Progenitor cell of endocrine pancreas (in vitro differentiated cells): ENCODE data around the gene SLF2. TPM values are rescaled to one million over a fixed set of nuclear protein-coding genes. Genes with fewer than 3 reads are reported as not detected.
"Not testable (repeated sequence)": the region's sequence is repeated elsewhere in the genome, so short reads cannot be mapped to it uniquely, and the experiment has no call there.

Source experiments
- DNase-seq: peaks from one replicate; pipeline ENCODE4 v3.0.0; 2021; ENCODE audit warnings: low spot score; ENCODE audit not compliant: unreplicated experiment
- H3K27ac Mint-ChIP-seq: 2 replicates; pipeline ENCODE4 v1.8.0; 2021; ENCODE audit warnings: mild to moderate bottlenecking, moderate library complexity, mixed read lengths
- H3K27me3 Mint-ChIP-seq: 2 replicates; pipeline ENCODE4 v1.8.0; 2021; ENCODE audit warnings: mixed read lengths
- H3K36me3 Mint-ChIP-seq: 2 replicates; pipeline ENCODE4 v1.8.0; 2022; ENCODE audit warnings: mixed read lengths; ENCODE audit not compliant: insufficient read depth
- H3K4me1 Mint-ChIP-seq: 2 replicates; pipeline ENCODE4 v1.8.0; 2021; ENCODE audit warnings: low read depth, mixed read lengths
- H3K4me3 Mint-ChIP-seq: 2 replicates; pipeline ENCODE4 v1.8.0; 2021; ENCODE audit warnings: low read depth, mild to moderate bottlenecking, moderate library complexity, mixed read lengths
- H3K9me3 Mint-ChIP-seq: 2 replicates; pipeline ENCODE4 v1.8.0; 2021; ENCODE audit warnings: low read depth, mixed read lengths
- CTCF ChIP-seq: fragments of 200-600 bp; sonication (generic); IDR thresholded peaks from one replicate; pipeline ENCODE4 v1.5.0; 2021; ENCODE audit warnings: antibody characterized with exemption, mild to moderate bottlenecking; ENCODE audit not compliant: unreplicated experiment
- total RNA-seq: library from RNA; stranded (reverse); gene quantifications from 2 replicates; pipeline ENCODE4 v1.2.1, GENCODE V29; 2021

Gene SLF2
- total RNA-seq, 1 donor from 2014 or later, result 31.8 TPM

GRCh38 chr10:100970914-100971811, 58.4 kb downstream of the SLF2 start:
- Mint-ChIP-seq H3K36me3 (peaks cover 3% of the 10 kb centered on the region), H3K4me1 (peaks cover 31% of the 10 kb centered on the region), H3K27me3 (no peaks in the 10 kb centered on the region), H3K27ac (peak overlapping the region; percentile 95), H3K9me3 (no peaks in the 10 kb centered on the region), H3K4me3 (peak overlapping the region; percentile 79)
- TF ChIP-seq CTCF, result no peak
- peak; percentile 12 for DNase-seq

GRCh38 chr10:100972115-100972903, 59.5 kb downstream of the SLF2 start:
- TF ChIP-seq CTCF, result no peak
- Mint-ChIP-seq H3K4me3 (no peak overlapping the region), H3K36me3 (peaks cover 9% of the 10 kb centered on the region), H3K27ac (no peak overlapping the region), H3K4me1 (peaks cover 34% of the 10 kb centered on the region), H3K9me3 (no peaks in the 10 kb centered on the region), H3K27me3 (no peaks in the 10 kb centered on the region)
- peak; percentile 3 for DNase-seq

- no peak for DNase-seq
Measured at GRCh38 chr10:100972904-100973535, 60.3 kb downstream of the SLF2 start.

GRCh38 chr10:100975397-100975796, 62.6 kb downstream of the SLF2 start:
- H3K27me3 Mint-ChIP-seq, DNase-seq, H3K4me3 Mint-ChIP-seq, H3K9me3 Mint-ChIP-seq, H3K27ac Mint-ChIP-seq: not testable (repeated sequence)
- peaks cover 14% of the 10 kb centered on the region for H3K36me3 Mint-ChIP-seq
- peaks cover 27% of the 10 kb centered on the region for H3K4me1 Mint-ChIP-seq

More at GRCh38 chr10:100972904-100973535, 60.3 kb downstream of the SLF2 start:
- Mint-ChIP-seq H3K9me3 (no peaks in the 10 kb centered on the region), H3K36me3 (peaks cover 9% of the 10 kb centered on the region), H3K4me3 (no peak overlapping the region), H3K4me1 (peaks cover 34% of the 10 kb centered on the region), H3K27ac (no peak overlapping the region), H3K27me3 (no peaks in the 10 kb centered on the region)
- TF ChIP-seq CTCF, result no peak

GRCh38 chr10:100976906-100977305, 64.1 kb downstream of the SLF2 start:
- Mint-ChIP-seq H3K4me1 (peaks cover 12% of the 10 kb centered on the region), H3K9me3 (no peaks in the 10 kb centered on the region), H3K27ac (peak overlapping the region; percentile 78), H3K36me3 (peaks cover 19% of the 10 kb centered on the region), H3K27me3 (no peaks in the 10 kb centered on the region), H3K4me3 (no peak overlapping the region)
- no peak for TF ChIP-seq CTCF
- no peak for DNase-seq
